Stimulated activated CD4-positive, alpha-beta T cell treated with anti-CD3 and anti-CD28 coated beads, Interleukin-4, amount 100 ng/mL, for 48 hours (primary cell): Measurements from ENCODE around the gene DNASE2B.

Source experiments
- DNase-seq, 2 donors: peaks; one replicate each; pipeline ENCODE4 v3.0.0-alpha.2; 2020; ENCODE audit warnings: low read depth in 2 of 2

DNASE2B gene

GRCh38 chr1:84452436-84452835 lies 54.2 kb downstream of the DNASE2B start:
- DNase-seq: no peak

- DNase-seq: no peak
Observed at GRCh38 chr1:84462118-84462517, 63.8 kb downstream of the DNASE2B start.
